A673 (cell line): Measurements from ENCODE around the gene GATAD2B.

ENCODE experiments used
- EZH2 ChIP-seq: fragments of 200-600 bp; sonication (generic); IDR thresholded peaks from 2 replicates; pipeline ENCODE4 v1.6.1; 2017; ENCODE audit warnings: borderline replicate concordance, low read depth, mild to moderate bottlenecking, mixed read lengths, antibody characterized with exemption, low read length; ENCODE audit not compliant: poor library complexity, severe bottlenecking
- TF ChIP-seq, protein P1 (sequence below): fragments of 300-800, 200-600 bp; sonication (generic); conservative IDR thresholded peaks from 2 replicates; pipeline ENCODE4 v1.5.1; 2017; ENCODE audit warnings: low read depth, mild to moderate bottlenecking, antibody characterized with exemption, low read length, moderate library complexity, mixed read lengths

DNA sequence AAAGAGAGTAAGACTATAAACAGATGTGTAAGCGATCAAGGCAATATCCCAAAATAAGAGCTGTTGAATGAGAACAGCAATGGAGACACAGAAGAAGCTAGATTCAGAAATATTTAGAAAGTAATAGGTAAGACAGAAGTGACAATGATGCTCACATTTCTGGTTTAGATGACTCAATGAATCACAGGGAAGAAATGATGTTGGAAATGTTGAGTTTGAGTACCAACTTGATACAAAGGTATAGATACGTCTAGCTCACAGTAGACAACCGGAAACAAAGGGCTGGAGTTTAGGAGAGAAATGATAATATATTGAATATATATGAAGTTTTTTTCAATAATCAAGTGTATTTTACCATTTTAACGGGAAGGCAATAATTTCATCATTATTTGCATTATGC, 6.5 kb downstream of the GATAD2B start:
- TF ChIP-seq, protein P1, sequence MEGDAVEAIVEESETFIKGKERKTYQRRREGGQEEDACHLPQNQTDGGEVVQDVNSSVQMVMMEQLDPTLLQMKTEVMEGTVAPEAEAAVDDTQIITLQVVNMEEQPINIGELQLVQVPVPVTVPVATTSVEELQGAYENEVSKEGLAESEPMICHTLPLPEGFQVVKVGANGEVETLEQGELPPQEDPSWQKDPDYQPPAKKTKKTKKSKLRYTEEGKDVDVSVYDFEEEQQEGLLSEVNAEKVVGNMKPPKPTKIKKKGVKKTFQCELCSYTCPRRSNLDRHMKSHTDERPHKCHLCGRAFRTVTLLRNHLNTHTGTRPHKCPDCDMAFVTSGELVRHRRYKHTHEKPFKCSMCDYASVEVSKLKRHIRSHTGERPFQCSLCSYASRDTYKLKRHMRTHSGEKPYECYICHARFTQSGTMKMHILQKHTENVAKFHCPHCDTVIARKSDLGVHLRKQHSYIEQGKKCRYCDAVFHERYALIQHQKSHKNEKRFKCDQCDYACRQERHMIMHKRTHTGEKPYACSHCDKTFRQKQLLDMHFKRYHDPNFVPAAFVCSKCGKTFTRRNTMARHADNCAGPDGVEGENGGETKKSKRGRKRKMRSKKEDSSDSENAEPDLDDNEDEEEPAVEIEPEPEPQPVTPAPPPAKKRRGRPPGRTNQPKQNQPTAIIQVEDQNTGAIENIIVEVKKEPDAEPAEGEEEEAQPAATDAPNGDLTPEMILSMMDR, result no peak
- TF ChIP-seq EZH2, result no peak
